Spleen (tissue), 11 donors: ENCODE data around the gene STAT2. TPM values are rescaled to one million over a fixed set of nuclear protein-coding genes. Genes with fewer than 3 reads are reported as not detected.
A peak's percentile ranks its signal among the peaks of the same experiment; 100 is the strongest.

ENCODE experiments used
- DNase-seq: peaks from one replicate; pipeline ENCODE4 v3.0.0-alpha.2; 2020
- H3K27ac ChIP-seq, 8 donors: fragments of 200-600 bp; sonication (generic) in 7 of 8; 1 replicate in 4 of 8; 2 replicates in 4 of 8; pipeline versions ENCODE4 v1.5.0 to v1.8.0; 2016 to 2021; ENCODE audit warnings: inconsistent platforms in 4 of 8, mild to moderate bottlenecking in 4 of 8, moderate library complexity in 1 of 8
- H3K27me3 ChIP-seq, 7 donors: fragments of 200-600 bp; sonication (generic) in 6 of 7; replicated peaks in 1 of 7; 1 replicate in 4 of 7; 2 replicates in 3 of 7; pipeline versions ENCODE4 v1.5.0 to v1.8.0; 2016 to 2021; ENCODE audit warnings: inconsistent platforms in 3 of 7, mild to moderate bottlenecking in 1 of 7
- H3K36me3 ChIP-seq, 6 donors: fragments of 200-600 bp; sonication (generic) in 5 of 6; 1 replicate in 4 of 6; 2 replicates in 2 of 6; pipeline versions ENCODE4 v1.5.0 to v1.8.0; 2016 to 2021; ENCODE audit warnings: inconsistent platforms in 2 of 6
- H3K4me1 ChIP-seq, 6 donors: fragments of 200-600 bp; sonication (generic) in 5 of 6; 1 replicate in 3 of 6; 2 replicates in 3 of 6; pipeline versions ENCODE4 v1.5.0 to v1.8.0; 2016 to 2021; ENCODE audit warnings: inconsistent platforms in 3 of 6
- H3K4me3 ChIP-seq, 8 donors: fragments of 200-600 bp; sonication (generic) in 7 of 8; 1 replicate in 4 of 8; 2 replicates in 4 of 8; pipeline versions ENCODE4 v1.5.0 to v1.8.0; 2016 to 2021; ENCODE audit warnings: inconsistent platforms in 4 of 8, mild to moderate bottlenecking in 4 of 8, moderate library complexity in 2 of 8
- H3K9me3 ChIP-seq, 8 donors: fragments of 200-600 bp; sonication (generic) in 7 of 8; 1 replicate in 4 of 8; 2 replicates in 4 of 8; pipeline versions ENCODE4 v1.5.0 to v1.8.0; 2016 to 2021; ENCODE audit warnings: inconsistent platforms in 4 of 8
- CTCF ChIP-seq, 11 experiments: fragments of 200-600 bp in 7 of 11; fragments of 450-650 bp in 4 of 11; sonication (generic) in 4 of 11; IDR thresholded peaks in 8 of 11; conservative IDR thresholded peaks in 3 of 11; 1 replicate in 7 of 11; 2 replicates in 4 of 11; pipeline versions ENCODE4 v1.4.0 to v1.8.0; 2016 to 2021; ENCODE audit warnings: antibody characterized with exemption in 11 of 11, inconsistent platforms in 4 of 11, mild to moderate bottlenecking in 1 of 11
- POLR2A ChIP-seq, 3 donors: fragments of 450-650 bp; IDR thresholded peaks; one replicate each; pipeline ENCODE4 v1.5.1; 2017; ENCODE audit warnings: antibody characterized with exemption in 3 of 3, mild to moderate bottlenecking in 1 of 3
- POLR2AphosphoS5 ChIP-seq, 3 donors: sonication (generic); formaldehyde crosslinking; IDR thresholded peaks; one replicate each; pipeline ENCODE4 v1.5.1; 2017; ENCODE audit warnings: antibody characterized with exemption in 3 of 3
- WGBS, 5 donors: extraction: QIAGEN DNeasy Blood & Tissue Kit in 3 of 5; methylation state at CpG; one replicate each; pipeline versions ENCODE4 v1.1.5 to v1.1.7; 2013 to 2018; 5-methylcytosine and 5-hydroxymethylcytosine counted together
- intact Hi-C: fragments of 100-400 bp; cut with DNase I; formaldehyde crosslinking; loops from one replicate; pipeline ENCODE4 v1.15.0; 2023; ENCODE audit warnings: low total_unique reads
- polyA plus RNA-seq, 3 donors: library from polyadenylated mRNA; stranded (reverse); fragments of 200-250 nt; gene quantifications; one replicate each; pipeline ENCODE4 v1.2.1, GENCODE V29; 2013
- total RNA-seq, 7 donors: library from RNA; depleted of rRNA in 3 of 7; stranded (reverse); fragments of >200 nt in 3 of 7; fragmentation: NEBNext Ultra II Directional in 4 of 7; extraction: Animal tissue kit (Norgen Biotek cat#: 25700) in 4 of 7; gene quantifications; one replicate each; pipeline versions ENCODE4 v1.1.0 to v1.2.1, GENCODE V29; 2016 to 2021
- donor health status: healthy with polysubstance abuse.
- donor health status: DM: no; HTN: no; CAD: no; lungs with moderate emphysema.
- donor health status: DM: no; HTN: no; CAD: no.
- donor health status: Bipolar disorder and iron deficiency.
- donor health status: healthy.
- donor health status: DM: no; HTN: no; CAD: no.
- donor health status: DM: yes; HTN: yes; CAD: no.

The STAT2 gene
- total and polyA plus RNA-seq, 10 donors = 41.5 to 262 (median 230) TPM

GRCh38 chr12:56332512-56333196 lies 27.3 kb downstream of the STAT2 start:
- H3K4me1 ChIP-seq = peaks cover 4 to 33% (median 20%) of the 10 kb centered on the region in 6 donors
- peak; percentile 51 for DNase-seq
- intact Hi-C loops = loop anchor here (10.0 kb wide), 1 partner anchor 132 kb away; the partner anchor contains the start of gene SPRYD4
- peak overlapping the region in 7 of 8 donors; percentile 49 to 75 (median 59) for H3K4me3 ChIP-seq
- TF ChIP-seq POLR2A (IDR thresholded peaks at IDR 0.05) = no peak
- no peak for TF ChIP-seq POLR2AphosphoS5 (IDR thresholded peaks at IDR 0.05)
- no peak for TF ChIP-seq CTCF (IDR thresholded peaks at IDR 0.05 in 8 of 11, conservative IDR thresholded peaks at IDR 0.05 in 3 of 11)
- no peaks in the 10 kb centered on the region for H3K27me3 ChIP-seq
- no peaks in the 10 kb centered on the region for H3K9me3 ChIP-seq
- 91 to 96% (median 94%) methylated on average over 11 of the region's 11 CpGs for WGBS, 5 donors
- H3K27ac ChIP-seq = peak overlapping the region; percentile 90 to 98 (median 96)
- peaks cover 0 to 12% (median 9%) of the 10 kb centered on the region in 6 donors for H3K36me3 ChIP-seq

- intact Hi-C loops = loop anchor here (10.0 kb wide), 1 partner anchor 134 kb away; the partner anchor contains the start of gene SPRYD4
- DNase-seq = peak; percentile 24
- peaks cover 4 to 21% (median 18%) of the 10 kb centered on the region in 6 donors for H3K4me1 ChIP-seq
- TF ChIP-seq POLR2A (IDR thresholded peaks at IDR 0.05) (no peak), POLR2AphosphoS5 (IDR thresholded peaks at IDR 0.05) (no peak), CTCF (IDR thresholded peaks at IDR 0.05 in 8 of 11, conservative IDR thresholded peaks at IDR 0.05 in 3 of 11) (no peak)
- H3K4me3 ChIP-seq = no peak overlapping the region
- peaks cover 0 to 29% (median 25%) of the 10 kb centered on the region in 6 donors for H3K36me3 ChIP-seq
- no peak overlapping the region for H3K27ac ChIP-seq
- no peaks in the 10 kb centered on the region for H3K27me3 ChIP-seq
- 87 to 96% (median 91%) methylated on average over 7 of the region's 7 CpGs for WGBS, 5 donors
- no peaks in the 10 kb centered on the region for H3K9me3 ChIP-seq
These were observed 28.9 kb downstream of the STAT2 start for GRCh38 chr12:56330936-56331490.

GRCh38 chr12:56326533-56326932 lies 33.4 kb downstream of the STAT2 start:
- H3K4me3 ChIP-seq = no peak overlapping the region
- H3K4me1 ChIP-seq = no peaks in the 10 kb centered on the region
- no peaks in the 10 kb centered on the region for H3K9me3 ChIP-seq
- intact Hi-C loops = no loop called here
- H3K27me3 ChIP-seq = no peaks in the 10 kb centered on the region
- H3K36me3 ChIP-seq = peaks cover 0 to 74% (median 70%) of the 10 kb centered on the region in 6 donors
- DNase-seq = peak; percentile 39
- H3K27ac ChIP-seq = no peak overlapping the region
- TF ChIP-seq CTCF (IDR thresholded peaks at IDR 0.05 in 8 of 11, conservative IDR thresholded peaks at IDR 0.05 in 3 of 11) (no peak), POLR2A (IDR thresholded peaks at IDR 0.05) (no peak), POLR2AphosphoS5 (IDR thresholded peaks at IDR 0.05) (no peak)
- WGBS, 5 donors = 82 to 86% (median 85%) methylated on average over 6 of the region's 6 CpGs

- no peak overlapping the region for H3K4me3 ChIP-seq
- H3K36me3 ChIP-seq = peaks cover 0 to 78% (median 72%) of the 10 kb centered on the region in 6 donors
- intact Hi-C loops = no loop called here
- no peak for TF ChIP-seq CTCF (IDR thresholded peaks at IDR 0.05 in 8 of 11, conservative IDR thresholded peaks at IDR 0.05 in 3 of 11)
- no peak for TF ChIP-seq POLR2A (IDR thresholded peaks at IDR 0.05)
- no peak for TF ChIP-seq POLR2AphosphoS5 (IDR thresholded peaks at IDR 0.05)
- no peaks in the 10 kb centered on the region for H3K4me1 ChIP-seq
- no peaks in the 10 kb centered on the region for H3K9me3 ChIP-seq
- WGBS, 5 donors = 96 to 97% (median 97%) methylated on average over 8 of the region's 8 CpGs
- no peak overlapping the region for H3K27ac ChIP-seq
- peak; percentile 58 for DNase-seq
- H3K27me3 ChIP-seq = no peaks in the 10 kb centered on the region
These were observed 33.8 kb downstream of the STAT2 start for GRCh38 chr12:56326126-56326525.
